Daoy (cell line): ENCODE measurements around the gene PSMB2. TPM values are rescaled to one million over a fixed set of nuclear protein-coding genes. Genes with fewer than 3 reads are reported as not detected.
A peak's percentile ranks its signal among the peaks of the same experiment; 100 is the strongest.

Source experiments
- DNase-seq: peaks from one replicate; pipeline ENCODE4 v3.0.0-alpha.2; 2015; ENCODE audit warnings: low read depth
- total RNA-seq: library from RNA; depleted of rRNA; stranded (reverse); fragments of >200 nt; shearing (Covaris generic); gene quantifications from 2 replicates; pipeline ENCODE4 v1.2.3, GENCODE V29; 2014; rRNA removed

The PSMB2 gene
- total RNA-seq, 1 experiment from 2014 or later: 59.7 TPM

- DNase-seq: no peak
These were observed 84.7 kb downstream of the PSMB2 start for GRCh38 chr1:35556484-35557117.

DNA sequence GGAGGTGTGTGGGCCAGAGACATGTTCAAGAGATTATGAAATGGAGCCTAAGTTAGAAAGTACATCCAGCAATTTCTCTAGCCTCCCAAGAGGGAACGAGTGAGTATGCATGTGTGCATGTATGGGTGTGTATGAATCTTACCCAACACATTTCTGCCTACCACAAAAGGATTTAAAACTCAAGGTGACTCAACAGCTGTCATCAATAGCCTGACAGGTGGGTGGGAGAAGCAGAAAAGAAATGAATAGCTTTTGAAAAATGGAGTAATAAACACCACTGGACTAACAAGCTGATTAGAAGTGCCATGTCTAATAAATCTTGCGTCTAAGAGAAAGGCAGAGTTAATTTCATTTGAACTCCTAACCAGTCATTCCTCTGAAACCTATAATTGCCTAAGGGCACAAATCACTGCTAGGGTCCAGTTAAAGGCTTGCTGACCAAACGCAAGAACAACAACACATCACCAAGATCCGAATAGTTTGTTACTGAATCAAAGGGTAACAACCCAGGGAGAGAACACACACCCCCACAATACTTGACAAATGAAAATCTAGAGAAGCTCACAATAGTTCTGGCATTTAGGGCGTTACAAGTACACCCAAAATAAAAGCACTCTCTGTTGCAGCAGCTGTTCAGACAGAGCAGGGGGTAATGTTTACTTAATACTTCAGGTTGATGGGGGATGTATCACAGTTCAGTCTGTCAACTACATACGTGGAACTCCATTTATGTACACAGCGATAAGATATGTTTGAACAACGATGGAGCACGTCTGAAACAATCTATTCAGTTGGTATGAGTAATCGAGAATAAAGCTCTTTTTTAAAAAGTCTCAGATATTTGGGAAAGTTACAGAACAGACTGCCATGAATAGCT lies 85.5 kb downstream of the PSMB2 start:
- DNase-seq: peak; percentile 60

DNA sequence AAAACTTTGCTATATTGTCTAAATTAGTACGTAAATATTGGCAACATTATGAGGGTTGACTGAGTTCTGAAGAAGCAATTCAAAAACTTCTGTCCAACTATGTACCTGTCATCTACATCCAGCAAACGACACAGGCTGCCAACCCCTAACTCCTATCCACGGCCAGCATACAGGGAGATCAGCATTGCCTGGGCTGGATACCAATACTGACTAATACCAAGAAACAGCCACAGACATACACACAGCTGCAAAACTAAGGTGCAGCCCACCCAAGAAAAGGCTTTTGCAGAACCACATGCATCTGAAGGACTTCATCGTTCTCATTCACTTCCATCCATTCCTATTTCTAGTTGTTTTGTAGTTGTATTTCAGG lies 86.1 kb downstream of the PSMB2 start:
- no peak for DNase-seq

- no peak for DNase-seq
These were observed 86.8 kb downstream of the PSMB2 start for GRCh38 chr1:35554266-35555211.

- DNase-seq: no peak
These were observed 87.5 kb downstream of the PSMB2 start for GRCh38 chr1:35553851-35554250.

Other genes starting within 250 kb of the PSMB2 start
- gene KIAA0319L, start 84.1 kb downstream of the PSMB2 start, total RNA-seq: 12.1 and 16.1 TPM in 2 replicates
- gene NCDN, start 83.7 kb downstream of the PSMB2 start, total RNA-seq: 21.7 and 26.4 TPM in 2 replicates
- 0.06 and 0.21 TPM in 2 replicates for gene TFAP2E, start 68.2 kb downstream of the PSMB2 start, total RNA-seq
- 18.6 and 21.2 TPM in 2 replicates for gene C1orf216, start 77.4 kb upstream of the PSMB2 start, total RNA-seq
- 35.2 and 44.7 TPM in 2 replicates for gene CLSPN, start 128.5 kb upstream of the PSMB2 start, total RNA-seq
- 2.5 and 4.9 TPM in 2 replicates for gene AGO4, start 166.5 kb upstream of the PSMB2 start, total RNA-seq
- gene AGO1, start 241.7 kb upstream of the PSMB2 start, total RNA-seq: 7.5 and 7.9 TPM in 2 replicates